GM18867 (cell line): ENCODE results near the gene CDC25B.
"Not testable (repeated sequence)": the region's sequence is repeated elsewhere in the genome, so short reads cannot be mapped to it uniquely, and the experiment has no call there.

Experiments used
- ATAC-seq: cut with Tn5 transposase; IDR thresholded peaks from one replicate; pipeline ENCODE4 v1.9.1; 2021; ENCODE audit warnings: mild to moderate bottlenecking, moderate library complexity; ENCODE audit not compliant: unreplicated experiment

CDC25B gene

DNA sequence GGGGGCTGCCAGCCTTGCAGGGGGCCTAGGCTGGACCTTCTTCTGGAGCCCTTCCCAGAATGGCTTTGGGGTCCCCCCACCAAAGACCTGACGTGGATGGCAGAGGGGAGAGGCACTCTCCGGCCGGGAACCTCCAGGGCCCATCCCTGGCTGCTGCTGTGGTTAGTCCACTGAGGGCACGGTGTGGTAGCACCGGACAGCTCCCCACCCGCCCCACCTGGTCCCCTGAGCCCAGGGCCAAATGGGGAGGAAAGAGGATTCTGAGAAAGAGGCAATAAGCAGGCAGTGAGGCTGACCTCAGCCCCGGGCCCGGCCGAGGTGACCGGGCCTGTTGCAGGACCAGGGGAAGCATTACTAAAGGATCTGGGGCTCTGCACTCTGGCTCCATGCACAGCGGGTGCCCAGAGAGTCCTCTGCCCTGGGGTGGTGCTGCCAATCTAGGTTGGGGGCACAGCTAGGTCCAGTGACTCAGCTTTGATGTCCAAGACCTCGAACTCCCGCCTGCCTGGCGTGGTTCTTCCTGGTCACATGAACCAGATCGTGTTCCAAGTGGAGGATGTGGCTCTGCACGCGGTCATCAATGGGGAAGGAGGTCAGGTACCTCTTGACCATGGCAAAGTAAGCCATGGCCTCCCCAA, 11.8 kb upstream of the CDC25B start:
- ATAC-seq = no peak

DNA sequence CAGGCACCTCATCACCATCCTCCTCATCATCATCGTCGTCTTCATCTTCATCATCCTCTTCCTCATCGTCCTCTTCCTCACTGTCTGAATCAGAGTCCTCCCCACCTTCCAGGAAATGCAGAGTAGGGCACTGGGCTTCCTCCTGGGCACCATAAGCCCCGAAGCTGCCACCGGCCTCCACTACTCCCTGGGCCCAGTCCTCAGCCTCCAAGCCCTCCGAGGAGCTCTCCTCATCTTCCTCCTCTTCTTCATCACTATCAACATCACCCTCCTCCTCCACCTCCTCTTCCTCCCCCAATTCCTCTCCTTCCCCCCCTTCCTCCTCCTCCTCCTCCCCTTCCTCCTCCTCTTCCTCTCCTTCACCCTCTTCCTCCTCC, 11.3 kb upstream of the CDC25B start:
- ATAC-seq = no peak

DNA sequence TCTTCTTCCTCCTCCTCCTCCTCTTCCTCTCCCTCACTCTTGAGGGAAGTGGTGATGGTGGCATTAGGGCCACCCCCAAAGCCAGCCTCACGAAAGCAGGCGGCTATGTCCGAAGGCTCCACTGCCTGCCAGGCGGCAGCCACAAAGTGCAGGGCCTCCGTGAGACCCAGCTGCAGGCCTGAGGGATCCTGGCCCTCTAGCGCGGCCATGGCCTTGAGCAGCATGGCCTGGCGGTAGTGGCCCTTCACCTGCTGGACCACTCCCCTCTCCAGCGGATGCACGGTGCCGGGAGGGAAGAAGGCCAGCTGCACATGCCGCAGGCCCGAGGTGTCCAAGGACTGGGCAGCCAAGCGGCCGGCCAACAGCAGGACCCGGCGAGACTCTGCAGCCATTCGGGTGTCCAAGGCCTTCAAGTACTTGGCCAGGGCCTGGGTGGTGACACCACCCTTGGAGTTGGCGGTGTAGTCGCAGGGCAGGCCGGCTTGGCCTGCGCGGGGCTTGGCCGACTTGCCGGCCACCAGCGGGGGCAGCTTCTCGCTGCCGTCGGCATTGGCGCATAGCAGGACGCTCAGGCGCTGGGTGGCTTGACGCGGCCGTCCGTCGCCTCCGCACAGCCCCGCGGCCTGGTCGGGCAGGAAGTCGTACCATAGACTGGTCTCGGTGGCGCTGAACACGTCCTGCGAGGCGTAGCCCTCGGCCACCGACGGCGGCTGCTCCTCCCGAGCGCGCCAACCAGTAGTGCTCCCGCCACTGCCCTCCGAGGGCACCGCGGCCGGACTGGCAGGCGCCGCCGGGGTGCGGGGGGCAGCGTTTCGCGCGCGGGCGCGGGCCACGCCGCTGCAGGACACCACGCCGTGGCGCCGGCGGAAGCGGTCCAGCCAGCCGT, 10.6 kb upstream of the CDC25B start:
- ATAC-seq = no peak

DNA sequence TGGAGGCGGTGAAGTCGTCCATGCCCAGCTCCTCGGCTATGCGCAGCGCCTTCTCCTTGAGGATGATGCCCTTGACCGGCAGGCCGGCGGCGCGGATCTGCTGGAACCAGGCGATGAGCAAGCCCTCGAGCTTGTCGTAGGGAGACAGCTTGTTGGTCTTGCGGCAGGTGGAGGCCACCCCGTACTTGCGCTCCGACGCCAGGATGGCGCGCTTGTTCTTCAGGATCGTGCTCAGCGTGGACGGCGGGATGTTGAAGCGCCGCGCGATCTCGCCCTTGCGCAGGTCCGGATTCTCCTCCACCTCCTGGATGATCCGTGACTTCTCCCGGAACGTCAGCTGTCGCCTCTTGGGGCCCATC, 10.0 kb upstream of the CDC25B start:
- peak; percentile 15 for ATAC-seq

DNA sequence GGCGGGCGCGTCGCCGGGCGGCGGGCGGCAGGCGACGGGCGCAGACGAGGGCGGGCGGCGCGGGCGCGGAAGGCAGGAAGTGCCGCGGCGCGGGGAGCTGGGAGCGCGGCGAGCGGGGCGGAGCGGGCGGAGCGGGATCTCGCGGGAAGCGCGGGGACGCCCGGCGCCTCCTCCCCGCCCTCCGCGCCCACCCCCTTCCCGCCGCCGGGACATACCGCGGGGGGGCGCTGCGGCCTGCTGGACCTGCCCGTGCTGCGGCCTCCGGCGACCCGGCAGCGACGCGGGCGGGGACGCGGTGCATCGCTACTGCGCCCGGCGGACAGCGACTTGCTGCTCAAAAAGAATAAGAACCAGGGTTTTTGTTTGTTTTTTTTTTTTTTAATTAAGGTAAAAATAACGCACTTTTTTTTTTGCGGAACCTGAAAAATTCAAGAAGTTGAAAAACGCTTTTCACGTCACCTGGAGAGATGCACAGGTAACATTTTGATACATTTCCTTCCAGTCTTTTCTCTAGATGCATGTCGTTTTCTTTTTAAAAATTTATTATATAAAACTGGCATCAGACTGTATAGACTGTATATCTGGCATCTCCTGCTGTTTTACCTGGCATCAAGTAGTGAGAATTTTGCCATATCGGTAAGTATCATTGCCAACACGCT, 9.3 kb upstream of the CDC25B start, which contains the start of gene CENPB:
CENPB (minus strand) TSS at position 76 of the 659 bp plus-strand sequence. CDS start 257 bp downstream, outside the sequence.
- ATAC-seq = peak; percentile 80

DNA sequence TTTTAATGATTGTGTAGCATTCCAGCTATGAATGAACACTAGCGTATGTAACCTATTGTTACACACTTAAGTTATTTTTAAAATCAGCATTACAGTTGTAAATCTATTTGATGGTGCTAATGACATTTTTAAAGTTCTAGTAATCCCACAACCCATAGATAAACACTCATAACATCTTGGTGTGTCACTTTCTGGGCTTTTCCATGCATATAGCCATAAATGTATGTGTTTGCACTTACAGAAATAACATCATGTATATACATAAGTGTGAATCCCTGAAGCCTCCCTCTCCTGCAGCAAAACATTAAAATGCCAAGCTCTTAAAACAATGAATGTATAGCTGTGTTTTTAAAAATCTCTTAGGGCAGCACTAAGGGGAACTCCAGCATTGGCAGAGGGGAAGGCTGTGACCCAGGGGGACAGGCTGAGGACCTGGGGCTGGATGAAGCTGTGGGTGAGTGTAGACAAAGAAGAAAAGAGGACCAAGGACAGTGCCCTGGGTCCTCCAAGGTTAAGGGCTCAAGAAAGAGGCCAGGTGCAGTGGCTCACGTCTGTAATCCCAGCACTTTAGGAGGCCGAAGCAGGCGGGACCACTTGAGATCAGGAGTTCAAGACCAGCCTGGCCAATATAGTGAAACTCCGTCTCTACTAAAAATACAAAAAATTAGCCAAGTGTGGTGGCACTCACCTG, 8.6 kb upstream of the CDC25B start:
- ATAC-seq = no peak

DNA sequence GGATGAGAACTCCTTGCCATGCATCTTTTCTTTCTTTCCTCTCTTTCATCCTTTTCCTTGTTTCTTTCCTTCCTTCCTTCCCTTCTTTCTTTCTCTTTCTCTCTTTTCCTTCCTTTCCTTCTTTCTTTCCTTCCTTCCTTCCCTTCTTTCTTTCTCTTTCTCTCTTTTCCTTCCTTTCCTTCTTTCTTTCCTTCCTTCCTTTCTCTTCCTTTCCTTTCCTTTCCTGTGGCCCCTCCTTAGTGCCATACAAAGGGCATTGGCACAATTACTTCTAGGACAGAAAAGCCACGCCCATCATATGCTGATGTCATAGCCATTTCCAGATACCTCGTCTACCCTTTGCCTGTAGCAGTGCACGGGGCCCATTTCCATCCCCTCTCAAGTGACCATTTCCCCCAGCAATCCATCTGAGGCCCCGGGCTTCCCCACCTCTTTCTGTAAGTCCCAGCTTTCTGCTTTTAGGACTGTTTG, 7.4 kb upstream of the CDC25B start:
- ATAC-seq = no peak

DNA sequence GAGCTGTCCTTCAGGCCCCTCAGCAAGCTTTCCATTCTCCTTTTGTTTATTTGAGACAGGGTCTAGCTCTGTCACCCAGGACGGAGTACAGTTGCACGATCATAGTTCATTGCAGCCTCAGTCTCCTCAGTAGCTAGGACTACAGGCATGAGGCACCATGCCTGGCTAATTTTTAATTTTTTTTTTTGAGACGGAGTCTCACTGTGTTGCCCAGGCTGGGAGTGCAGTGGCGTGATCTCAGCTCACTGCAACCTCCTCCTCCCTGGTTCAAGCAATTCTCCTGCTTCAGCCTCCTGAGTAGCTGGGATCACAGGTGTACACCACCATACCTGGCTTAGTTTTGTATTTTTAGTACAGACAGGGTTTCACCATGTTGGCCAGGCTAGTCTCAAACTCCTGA, 6.9 kb upstream of the CDC25B start:
- ATAC-seq = not testable (repeated sequence)

DNA sequence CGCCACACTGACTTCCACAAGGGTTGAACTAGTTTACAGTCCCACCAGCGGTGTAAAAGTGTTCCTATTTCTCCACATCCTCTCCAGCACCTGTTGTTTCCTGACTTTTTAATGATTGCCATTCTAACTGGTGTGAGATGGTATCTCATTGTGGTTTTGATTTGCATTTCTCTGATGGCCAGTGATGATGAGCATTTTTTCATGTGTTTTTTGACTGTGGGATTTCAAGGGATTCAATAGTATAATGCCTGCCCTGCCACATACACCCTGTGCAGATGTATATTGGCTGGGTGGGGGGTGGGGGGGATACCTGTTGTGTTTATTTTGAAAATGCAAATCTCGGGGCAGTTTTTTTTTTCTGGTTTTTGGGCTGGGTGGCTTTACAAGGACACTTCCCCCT, 1.9 kb upstream of the CDC25B start:
- not testable (repeated sequence) for ATAC-seq

DNA sequence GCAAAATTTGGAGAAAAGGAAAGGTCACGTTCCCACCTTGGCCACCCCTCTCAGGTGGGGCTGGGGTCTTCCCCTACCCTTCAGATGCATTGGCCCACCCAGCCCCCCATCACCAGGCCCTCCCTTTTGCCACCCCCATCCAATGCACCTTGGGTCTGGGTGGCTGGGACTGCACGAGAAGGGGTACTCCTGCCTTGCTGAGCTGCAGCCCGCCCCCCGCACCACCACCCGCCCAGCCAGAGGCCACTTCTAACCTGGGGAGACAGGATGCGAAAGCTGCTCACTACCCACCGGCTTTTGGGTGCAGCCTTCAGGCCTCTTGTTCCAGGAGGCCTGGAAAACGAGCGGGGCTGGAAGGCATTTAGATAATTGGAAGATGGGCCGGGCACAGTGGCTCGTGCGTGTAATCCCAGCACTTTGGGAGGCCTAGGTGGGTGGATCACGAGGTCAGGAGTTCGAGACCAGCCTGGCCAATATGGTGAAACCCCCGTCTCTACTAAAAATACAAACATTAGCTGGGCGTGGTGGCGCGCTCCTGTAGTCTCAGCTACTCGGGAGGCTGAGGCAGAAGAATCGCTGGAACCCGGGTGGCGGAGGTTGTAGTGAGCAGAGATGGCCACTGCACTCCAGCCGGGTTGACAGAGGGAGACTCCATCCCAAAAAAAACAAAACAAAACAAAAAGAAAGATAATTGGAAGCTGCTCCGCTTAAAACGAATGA, 1.2 kb upstream of the CDC25B start:
- no peak for ATAC-seq

DNA sequence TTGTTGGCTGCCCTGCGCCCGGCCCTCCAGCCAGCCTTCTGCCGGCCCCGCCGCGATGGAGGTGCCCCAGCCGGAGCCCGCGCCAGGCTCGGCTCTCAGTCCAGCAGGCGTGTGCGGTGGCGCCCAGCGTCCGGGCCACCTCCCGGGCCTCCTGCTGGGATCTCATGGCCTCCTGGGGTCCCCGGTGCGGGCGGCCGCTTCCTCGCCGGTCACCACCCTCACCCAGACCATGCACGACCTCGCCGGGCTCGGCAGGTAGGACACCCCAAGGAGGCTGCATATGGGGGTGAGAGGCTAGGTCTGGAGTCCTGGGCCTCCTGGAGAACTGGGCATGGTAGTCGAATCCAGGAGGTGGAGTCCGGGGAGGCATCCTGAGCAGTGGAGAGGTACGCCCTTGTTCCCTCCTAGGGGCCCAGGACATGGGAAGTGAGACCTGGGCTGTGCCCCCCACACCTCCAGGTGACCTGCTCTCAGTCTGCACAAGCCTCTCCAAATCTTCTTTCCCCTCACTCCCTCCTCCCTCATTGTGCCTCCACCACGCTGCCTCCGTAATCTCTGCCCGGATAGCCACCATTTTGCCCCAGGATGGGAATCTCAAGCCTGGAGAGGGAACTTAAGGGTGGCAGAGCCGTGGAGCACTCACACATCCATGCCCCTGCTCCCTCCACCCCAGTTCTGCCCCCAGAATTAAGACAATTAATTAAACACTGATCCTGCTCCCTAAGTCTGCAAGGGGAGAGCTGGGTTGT, 541 bp downstream of the CDC25B start:
- ATAC-seq = peak; percentile 4

DNA sequence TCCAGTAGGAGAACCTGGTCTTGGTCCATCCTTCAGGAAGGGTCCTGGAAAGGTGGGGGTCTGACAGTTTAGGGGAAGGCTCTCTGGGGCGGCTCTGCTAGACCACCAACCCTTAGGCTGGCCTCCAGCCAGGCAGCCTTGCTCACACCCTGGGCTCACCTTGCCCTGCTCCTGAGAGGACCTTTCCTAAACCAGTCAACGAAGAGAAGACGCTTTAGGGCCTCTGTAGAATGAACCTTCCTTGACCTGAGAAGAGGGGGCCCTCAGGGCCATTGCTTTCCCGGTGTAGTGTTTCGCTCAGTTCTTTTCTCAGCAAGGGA, 1.1 kb downstream of the CDC25B start:
- no peak for ATAC-seq

DNA sequence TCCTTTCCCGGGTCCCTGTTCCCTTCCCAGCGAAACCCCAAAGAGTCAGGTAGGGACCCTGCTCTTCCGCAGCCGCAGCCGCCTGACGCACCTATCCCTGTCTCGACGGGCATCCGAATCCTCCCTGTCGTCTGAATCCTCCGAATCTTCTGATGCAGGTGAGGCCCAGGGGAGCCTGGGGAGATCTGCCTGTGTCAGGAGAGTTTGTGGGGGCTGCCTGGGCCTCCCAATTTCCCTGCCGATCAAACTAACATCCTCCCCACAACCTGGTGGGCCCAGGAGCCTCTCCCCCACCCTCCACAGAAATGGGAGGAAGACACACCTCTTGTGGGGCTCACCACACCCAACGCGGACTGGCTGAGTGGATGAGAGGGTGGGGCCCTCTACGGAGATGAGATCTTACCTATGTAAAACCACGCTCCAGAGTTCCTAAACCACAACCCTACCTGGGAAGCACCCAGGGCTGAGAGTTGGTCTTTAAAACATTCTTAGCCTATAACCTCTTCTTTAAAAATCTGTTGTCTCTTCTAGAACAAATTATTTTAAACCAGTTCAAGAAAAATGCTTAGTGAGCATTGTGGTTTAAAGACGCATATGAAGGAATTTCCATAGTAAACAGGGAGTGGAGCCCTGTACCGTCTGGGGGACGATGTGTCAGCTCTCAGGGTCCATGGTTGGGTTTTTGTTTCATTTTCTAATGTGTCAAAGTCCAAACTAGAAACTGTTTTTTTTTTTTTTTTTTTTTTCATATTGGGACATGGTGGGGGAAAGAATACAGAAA, 1.7 kb downstream of the CDC25B start:
- ATAC-seq = no peak

DNA sequence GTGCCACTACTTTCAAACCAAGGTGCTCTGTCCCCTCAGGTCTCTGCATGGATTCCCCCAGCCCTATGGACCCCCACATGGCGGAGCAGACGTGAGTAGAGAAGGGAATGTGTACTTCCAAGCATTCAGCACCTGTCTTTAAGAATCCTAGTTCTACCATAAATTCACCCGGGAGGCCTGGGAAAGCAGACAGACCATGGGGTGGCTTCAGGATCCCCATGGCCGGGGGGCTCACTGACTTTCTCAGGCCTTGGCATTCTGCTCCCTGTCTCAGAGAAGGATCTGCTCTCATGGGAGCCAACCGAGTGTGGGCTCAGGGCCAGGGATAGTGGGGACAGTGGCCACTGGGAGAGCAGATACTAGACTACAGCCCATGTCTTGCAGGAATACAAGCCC, 2.3 kb downstream of the CDC25B start:
- ATAC-seq = no peak

DNA sequence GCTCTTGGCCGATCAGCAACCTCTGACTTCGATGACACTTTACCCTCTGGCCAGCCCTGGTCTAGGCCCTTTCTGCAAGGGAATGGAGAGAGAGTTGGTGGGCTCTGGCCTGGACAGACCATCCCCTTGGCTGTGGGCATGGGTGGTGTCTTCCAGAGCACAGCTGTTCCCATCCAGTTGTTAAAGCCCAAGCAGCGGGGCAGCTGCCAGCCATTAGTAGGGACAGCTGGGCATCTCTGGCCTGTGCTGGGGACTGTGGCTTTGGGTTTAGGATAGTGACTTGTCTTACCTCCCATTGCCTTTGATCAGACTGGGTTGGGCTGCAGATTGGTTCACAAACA, 2.8 kb downstream of the CDC25B start:
- ATAC-seq = no peak

DNA sequence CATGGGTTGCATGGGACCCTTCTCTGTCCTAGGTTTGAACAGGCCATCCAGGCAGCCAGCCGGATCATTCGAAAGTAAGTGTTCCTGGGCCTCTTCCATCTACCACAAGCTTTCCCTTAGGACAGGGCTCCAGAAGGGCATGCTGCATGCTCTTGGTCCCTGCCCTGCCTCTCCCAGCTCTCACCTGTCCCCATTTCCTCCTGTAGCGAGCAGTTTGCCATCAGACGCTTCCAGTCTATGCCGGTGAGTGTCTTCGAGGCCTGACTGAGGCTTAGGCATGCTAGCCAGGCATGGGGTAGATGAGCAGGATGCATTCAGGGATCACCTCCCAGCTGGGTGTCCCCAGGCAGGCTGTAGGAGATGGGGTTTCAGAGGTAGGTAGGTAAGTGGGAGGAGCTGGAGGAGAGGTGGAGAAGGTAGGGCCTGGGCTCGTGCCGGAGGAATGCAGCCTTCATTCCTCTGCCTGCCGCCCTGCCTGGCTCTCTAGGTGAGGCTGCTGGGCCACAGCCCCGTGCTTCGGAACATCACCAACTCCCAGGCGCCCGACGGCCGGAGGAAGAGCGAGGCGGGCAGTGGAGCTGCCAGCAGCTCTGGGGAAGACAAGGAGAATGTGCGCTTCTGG, 4.3 kb downstream of the CDC25B start:
- ATAC-seq = no peak

DNA sequence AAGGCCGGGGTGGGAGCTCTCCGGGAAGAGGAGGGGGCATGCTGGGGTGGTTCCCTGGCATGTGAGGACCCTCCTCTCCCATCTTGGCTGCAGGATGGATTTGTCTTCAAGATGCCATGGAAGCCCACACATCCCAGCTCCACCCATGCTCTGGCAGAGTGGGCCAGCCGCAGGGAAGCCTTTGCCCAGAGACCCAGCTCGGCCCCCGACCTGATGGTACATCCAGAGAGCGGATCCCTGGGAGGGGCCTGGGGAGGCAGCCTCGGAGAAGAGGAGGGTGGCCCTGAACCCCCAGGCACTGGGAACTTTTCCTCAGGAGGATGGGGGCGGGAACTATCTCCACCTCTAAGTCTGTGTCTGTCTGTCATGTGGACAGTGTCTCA, 4.8 kb downstream of the CDC25B start:
- ATAC-seq = no peak

DNA sequence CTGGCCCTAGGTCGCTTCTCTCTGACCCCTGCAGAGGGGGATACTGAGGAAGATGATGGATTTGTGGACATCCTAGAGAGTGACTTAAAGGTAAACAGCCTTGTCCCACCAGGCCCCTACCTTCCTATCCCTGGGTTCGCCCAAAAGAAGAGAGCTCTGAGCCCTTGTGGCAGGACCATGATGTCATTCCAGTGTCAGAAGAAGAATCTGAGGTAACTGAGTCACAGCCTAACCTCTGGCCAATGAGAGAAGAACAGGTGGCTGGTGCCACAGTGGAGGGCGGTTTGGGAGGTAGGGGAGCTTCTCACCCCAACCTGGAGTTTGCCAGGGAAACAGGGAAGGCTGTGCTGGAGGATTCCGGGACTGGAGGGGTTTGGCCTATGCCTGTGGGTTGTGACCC, 5.2 kb downstream of the CDC25B start:
- ATAC-seq = no peak

DNA sequence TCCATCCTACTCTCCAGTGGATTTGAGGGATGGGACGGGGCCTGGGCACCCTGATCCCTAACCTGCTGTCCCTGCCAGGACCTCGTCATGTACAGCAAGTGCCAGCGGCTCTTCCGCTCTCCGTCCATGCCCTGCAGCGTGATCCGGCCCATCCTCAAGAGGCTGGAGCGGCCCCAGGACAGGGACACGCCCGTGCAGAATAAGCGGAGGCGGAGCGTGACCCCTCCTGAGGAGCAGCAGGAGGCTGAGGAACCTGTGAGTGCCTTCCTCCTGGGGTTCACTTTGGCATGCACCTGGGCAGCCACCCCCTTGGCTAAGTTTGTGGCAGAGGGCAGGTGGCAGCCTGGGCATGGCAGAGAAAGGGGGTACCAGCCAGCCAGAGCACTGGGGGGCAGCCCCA, 5.7 kb downstream of the CDC25B start:
- ATAC-seq = no peak
